Dendritic cell treated with granulocyte-macrophage colony-stimulating factor and Interleukin-4, amounts not matched to agents 40 ng/mL and 50 ng/mL, for 4 days (primary cell): Measurements from ENCODE around the gene RHBDD3.

Source experiments
- H3K27ac Mint-ChIP-seq: one replicate; pipeline ENCODE4 v1.8.0; 2022; ENCODE audit warnings: mild to moderate bottlenecking, mixed read lengths
- H3K27me3 Mint-ChIP-seq: one replicate; pipeline ENCODE4 v1.8.0; 2022; ENCODE audit warnings: mild to moderate bottlenecking, mixed read lengths
- H3K36me3 Mint-ChIP-seq: one replicate; pipeline ENCODE4 v1.8.0; 2022; ENCODE audit warnings: low read depth, mixed read lengths
- H3K4me1 Mint-ChIP-seq: one replicate; pipeline ENCODE4 v1.8.0; 2022; ENCODE audit warnings: low read depth, mixed read lengths
- H3K4me3 Mint-ChIP-seq: one replicate; pipeline ENCODE4 v1.8.0; 2022; ENCODE audit warnings: mild to moderate bottlenecking, moderate library complexity, mixed read lengths
- H3K9me3 Mint-ChIP-seq: one replicate; pipeline ENCODE4 v1.8.0; 2022; ENCODE audit warnings: mixed read lengths
- intact Hi-C: fragments of 100-400 bp; cut with micrococcal nuclease; formaldehyde crosslinking; loops from one replicate; pipeline ENCODE4 v1.15.0; 2022

RHBDD3 gene

GRCh38 chr22:29309332-29310064, 41.7 kb upstream of the RHBDD3 start:
- H3K9me3 Mint-ChIP-seq, result no peaks in the 10 kb centered on the region
- intact Hi-C loops, result loop anchor here (2.0 to 5.0 kb wide), 2 partner anchors 41 to 78 kb away; partner anchors contain the start of genes AP1B1 and EWSR1
- H3K27ac Mint-ChIP-seq, result peak overlapping the region; percentile 82
- peaks cover 69% of the 10 kb centered on the region for H3K36me3 Mint-ChIP-seq
- peaks cover 32% of the 10 kb centered on the region for H3K27me3 Mint-ChIP-seq
- H3K4me1 Mint-ChIP-seq, result peaks cover 90% of the 10 kb centered on the region
- peak overlapping the region; percentile 58 for H3K4me3 Mint-ChIP-seq

- H3K4me1 Mint-ChIP-seq, result peaks cover 90% of the 10 kb centered on the region
- no peaks in the 10 kb centered on the region for H3K9me3 Mint-ChIP-seq
- H3K4me3 Mint-ChIP-seq, result peak overlapping the region; percentile 58
- peak overlapping the region; percentile 82 for H3K27ac Mint-ChIP-seq
- H3K36me3 Mint-ChIP-seq, result peaks cover 63% of the 10 kb centered on the region
- H3K27me3 Mint-ChIP-seq, result peaks cover 25% of the 10 kb centered on the region
- intact Hi-C loops, result no loop called here
Measured at GRCh38 chr22:29308791-29309262, 41.0 kb upstream of the RHBDD3 start.

GRCh38 chr22:29308148-29308790, 40.5 kb upstream of the RHBDD3 start:
- H3K4me3 Mint-ChIP-seq, result peak overlapping the region; percentile 58
- no peaks in the 10 kb centered on the region for H3K9me3 Mint-ChIP-seq
- intact Hi-C loops, result no loop called here
- H3K27ac Mint-ChIP-seq, result peak overlapping the region; percentile 82
- H3K4me1 Mint-ChIP-seq, result peaks cover 90% of the 10 kb centered on the region
- peaks cover 57% of the 10 kb centered on the region for H3K36me3 Mint-ChIP-seq
- peaks cover 20% of the 10 kb centered on the region for H3K27me3 Mint-ChIP-seq

- peaks cover 90% of the 10 kb centered on the region for H3K4me1 Mint-ChIP-seq
- no peaks in the 10 kb centered on the region for H3K9me3 Mint-ChIP-seq
- H3K36me3 Mint-ChIP-seq, result peaks cover 51% of the 10 kb centered on the region
- peak overlapping the region; percentile 92 for H3K4me3 Mint-ChIP-seq
- intact Hi-C loops, result no loop called here
- peak overlapping the region; percentile 82 for H3K27ac Mint-ChIP-seq
- peaks cover 14% of the 10 kb centered on the region for H3K27me3 Mint-ChIP-seq
Measured at GRCh38 chr22:29307596-29308147, 39.9 kb upstream of the RHBDD3 start.

- Mint-ChIP-seq H3K27me3 (peaks cover 12% of the 10 kb centered on the region), H3K27ac (peak overlapping the region; percentile 82), H3K9me3 (no peaks in the 10 kb centered on the region), H3K4me1 (peaks cover 90% of the 10 kb centered on the region), H3K36me3 (peaks cover 45% of the 10 kb centered on the region), H3K4me3 (peak overlapping the region; percentile 92)
- intact Hi-C loops, result no loop called here
Measured at GRCh38 chr22:29306835-29307595, 39.2 kb upstream of the RHBDD3 start.

- H3K4me3 Mint-ChIP-seq, result peak within 1 kb of the TSS; percentile 92
- H3K4me1 Mint-ChIP-seq, result peaks cover 88% of the 10 kb centered on the region
- peak within 1 kb of the TSS; percentile 82 for H3K27ac Mint-ChIP-seq
- H3K36me3 Mint-ChIP-seq, result peaks cover 42% of the 10 kb centered on the region
- no peaks in the 10 kb centered on the region for H3K9me3 Mint-ChIP-seq
- intact Hi-C loops, result no loop called here
- peaks cover 12% of the 10 kb centered on the region for H3K27me3 Mint-ChIP-seq
Measured at GRCh38 chr22:29306175-29306834, 38.5 kb upstream of the RHBDD3 start, which contains the start of gene GAS2L1. TSS of gene GAS2L1 (plus strand) at chr22:29306650. CDS start at chr22:29308106, 1,456 bp downstream.

- Mint-ChIP-seq H3K36me3 (peaks cover 42% of the 10 kb centered on the region), H3K4me1 (peaks cover 88% of the 10 kb centered on the region), H3K27me3 (peaks cover 12% of the 10 kb centered on the region), H3K4me3 (peak overlapping the region; percentile 92), H3K27ac (peak overlapping the region; percentile 82), H3K9me3 (no peaks in the 10 kb centered on the region)
- intact Hi-C loops, result no loop called here
Measured at GRCh38 chr22:29305836-29306174, 38.0 kb upstream of the RHBDD3 start.

- peaks cover 12% of the 10 kb centered on the region for H3K27me3 Mint-ChIP-seq
- intact Hi-C loops, result loop anchor here (2.0 kb wide), 1 partner anchor 34 kb away; the partner anchor contains the start of gene EWSR1
- H3K4me1 Mint-ChIP-seq, result peaks cover 72% of the 10 kb centered on the region
- H3K36me3 Mint-ChIP-seq, result peaks cover 47% of the 10 kb centered on the region
- H3K27ac Mint-ChIP-seq, result peak overlapping the region; percentile 82
- no peaks in the 10 kb centered on the region for H3K9me3 Mint-ChIP-seq
- H3K4me3 Mint-ChIP-seq, result no peak overlapping the region
Measured at GRCh38 chr22:29302681-29303465, 35.1 kb upstream of the RHBDD3 start.

- Mint-ChIP-seq H3K9me3 (no peaks in the 10 kb centered on the region), H3K4me1 (peaks cover 66% of the 10 kb centered on the region), H3K27me3 (peaks cover 12% of the 10 kb centered on the region), H3K4me3 (no peak overlapping the region), H3K27ac (peak overlapping the region; percentile 82), H3K36me3 (peaks cover 48% of the 10 kb centered on the region)
- intact Hi-C loops, result loop anchor here (2.0 kb wide), 1 partner anchor 34 kb away; the partner anchor contains the start of gene EWSR1
Measured at GRCh38 chr22:29302402-29302680, 34.6 kb upstream of the RHBDD3 start.

GRCh38 chr22:29301716-29302401, 34.1 kb upstream of the RHBDD3 start:
- Mint-ChIP-seq H3K27ac (peak overlapping the region; percentile 82), H3K9me3 (no peaks in the 10 kb centered on the region), H3K4me1 (peaks cover 65% of the 10 kb centered on the region), H3K27me3 (peaks cover 12% of the 10 kb centered on the region), H3K4me3 (no peak overlapping the region), H3K36me3 (peaks cover 51% of the 10 kb centered on the region)
- intact Hi-C loops, result loop anchor here (2.0 kb wide), 1 partner anchor 33 kb away; the partner anchor contains the start of gene EWSR1

GRCh38 chr22:29300807-29301601, 33.2 kb upstream of the RHBDD3 start:
- Mint-ChIP-seq H3K27ac (peak overlapping the region; percentile 3), H3K36me3 (peaks cover 55% of the 10 kb centered on the region), H3K4me1 (peaks cover 61% of the 10 kb centered on the region), H3K27me3 (peaks cover 12% of the 10 kb centered on the region), H3K4me3 (no peak overlapping the region), H3K9me3 (no peaks in the 10 kb centered on the region)
- intact Hi-C loops, result no loop called here

GRCh38 chr22:29300467-29300806, 32.7 kb upstream of the RHBDD3 start:
- Mint-ChIP-seq H3K27ac (no peak overlapping the region), H3K9me3 (no peaks in the 10 kb centered on the region), H3K4me1 (peaks cover 56% of the 10 kb centered on the region), H3K4me3 (no peak overlapping the region), H3K36me3 (peaks cover 61% of the 10 kb centered on the region), H3K27me3 (peaks cover 10% of the 10 kb centered on the region)
- intact Hi-C loops, result no loop called here
